ENCODE results near the gene CALM3. TPM values are rescaled to one million over a fixed set of nuclear protein-coding genes. Genes with fewer than 3 reads are reported as not detected.

The CALM3 gene
- polyA plus RNA-seq, 1 of the 3 experiments (the other 2 are of a cell fraction), result 495 TPM

Other genes with a start within 250 kb of the CALM3 start
- 0.03 TPM in 1 of 2 replicates, not detected in the other for gene CCDC8, start 187.8 kb upstream of the CALM3 start, polyA plus RNA-seq (2012; rRNA removed)
- gene PNMA8C, start 172.4 kb upstream of the CALM3 start, polyA plus RNA-seq (2012; rRNA removed), result 1.3 and 1.6 TPM in 2 replicates
- 10.2 and 13.8 TPM in 2 replicates for gene PNMA8A, start 129.8 kb upstream of the CALM3 start, polyA plus RNA-seq (2012; rRNA removed)
- 0.63 and 0.92 TPM in 2 replicates for gene PNMA8B, start 105.5 kb upstream of the CALM3 start, polyA plus RNA-seq (2012; rRNA removed)
- gene PTGIR, start 23.8 kb downstream of the CALM3 start, polyA plus RNA-seq (2012; rRNA removed), result 2.5 and 3.3 TPM in 2 replicates
- not detected in 2 replicates for gene GNG8, start 34.9 kb downstream of the CALM3 start, polyA plus RNA-seq (2012; rRNA removed)
- gene DACT3, start 59.9 kb downstream of the CALM3 start, polyA plus RNA-seq (2012; rRNA removed), result 9.5 and 10.6 TPM in 2 replicates
- 14.1 and 21.4 TPM in 2 replicates for gene PRKD2, start 115.8 kb downstream of the CALM3 start, polyA plus RNA-seq (2012; rRNA removed)
- 30.4 and 37.3 TPM in 2 replicates for gene FKRP, start 144.7 kb downstream of the CALM3 start, polyA plus RNA-seq (2012; rRNA removed)
- 73.1 and 92.8 TPM in 2 replicates for gene STRN4, start 145.1 kb downstream of the CALM3 start, polyA plus RNA-seq (2012; rRNA removed)
- 76.7 and 80.4 TPM in 2 replicates for gene SLC1A5, start 187.3 kb downstream of the CALM3 start, polyA plus RNA-seq (2012; rRNA removed)
- gene AP2S1, start 249.5 kb downstream of the CALM3 start, polyA plus RNA-seq (2012; rRNA removed), result 380 and 565 TPM in 2 replicates